HG03066 (cell line): ENCODE results near the gene MICAL2.

ENCODE experiments used
- ATAC-seq: cut with Tn5 transposase; IDR thresholded peaks from one replicate; pipeline ENCODE4 v1.9.1; 2021; ENCODE audit warnings: low read depth; ENCODE audit not compliant: unreplicated experiment

Gene MICAL2

GRCh38 chr11:12110201-12110713, at the start of gene MICAL2:
Gene MICAL2 (plus strand): TSS chr11:12110590. CDS start chr11:12162156, 51,566 bp downstream.
- ATAC-seq = peak; percentile 97

- ATAC-seq = no peak
Observed at GRCh38 chr11:12061851-12062560, 48.4 kb upstream of the MICAL2 start.

- ATAC-seq = no peak
Observed at GRCh38 chr11:12063251-12063650, 47.1 kb upstream of the MICAL2 start.

- no peak for ATAC-seq
Observed at GRCh38 chr11:12064136-12064953, 46.0 kb upstream of the MICAL2 start.

- ATAC-seq = no peak
Observed at GRCh38 chr11:12064954-12065280, 45.5 kb upstream of the MICAL2 start.

- ATAC-seq = no peak
Observed at GRCh38 chr11:12066056-12066798, 44.2 kb upstream of the MICAL2 start.

GRCh38 chr11:12066799-12067508, 43.4 kb upstream of the MICAL2 start:
- ATAC-seq = no peak

GRCh38 chr11:12067796-12068357, 42.5 kb upstream of the MICAL2 start:
- no peak for ATAC-seq

GRCh38 chr11:12069066-12069676, 41.2 kb upstream of the MICAL2 start:
- ATAC-seq = no peak

GRCh38 chr11:12070446-12071267, 39.7 kb upstream of the MICAL2 start:
- ATAC-seq = no peak

- no peak for ATAC-seq
Observed at GRCh38 chr11:12071574-12071973, 38.8 kb upstream of the MICAL2 start.

GRCh38 chr11:12073436-12073835, 37.0 kb upstream of the MICAL2 start:
- no peak for ATAC-seq

GRCh38 chr11:12073886-12074285, 36.5 kb upstream of the MICAL2 start:
- no peak for ATAC-seq

GRCh38 chr11:12074529-12075195, 35.7 kb upstream of the MICAL2 start:
- ATAC-seq = no peak

GRCh38 chr11:12075291-12075690, 35.1 kb upstream of the MICAL2 start:
- ATAC-seq = no peak

- ATAC-seq = no peak
Observed at GRCh38 chr11:12075822-12076821, 34.3 kb upstream of the MICAL2 start.

- ATAC-seq = no peak
Observed at GRCh38 chr11:12076840-12077534, 33.4 kb upstream of the MICAL2 start.
